Measurements from ENCODE around the gene SEMA3A. TPM values are rescaled to one million over a fixed set of nuclear protein-coding genes. Genes with fewer than 3 reads are reported as not detected.

Gene SEMA3A
- total and polyA plus RNA-seq, 2 donors (not counting 1 experiment from before 2014, with no cell fraction given) = 45.2 to 60.8 TPM

DNA sequence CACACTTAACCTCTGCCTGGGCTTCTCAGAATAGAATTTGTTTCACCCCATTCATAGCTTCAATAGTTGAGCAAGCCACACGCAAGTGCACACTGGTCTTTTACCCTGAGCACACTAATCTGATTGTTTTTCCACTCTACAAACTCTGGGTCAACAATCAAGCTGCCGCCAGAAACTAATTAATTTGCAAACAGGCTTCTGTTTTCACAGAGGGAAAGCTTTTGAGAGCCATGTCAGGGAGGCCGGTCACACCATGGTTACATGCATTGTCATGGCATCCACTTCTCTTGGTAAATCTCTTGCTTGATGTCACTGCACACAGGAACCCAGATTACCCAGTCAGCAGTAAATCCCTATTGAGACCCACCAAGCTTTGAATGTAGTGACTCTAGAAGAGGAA lies 154.2 kb downstream of the SEMA3A start:
- TF ChIP-seq, protein P1, sequence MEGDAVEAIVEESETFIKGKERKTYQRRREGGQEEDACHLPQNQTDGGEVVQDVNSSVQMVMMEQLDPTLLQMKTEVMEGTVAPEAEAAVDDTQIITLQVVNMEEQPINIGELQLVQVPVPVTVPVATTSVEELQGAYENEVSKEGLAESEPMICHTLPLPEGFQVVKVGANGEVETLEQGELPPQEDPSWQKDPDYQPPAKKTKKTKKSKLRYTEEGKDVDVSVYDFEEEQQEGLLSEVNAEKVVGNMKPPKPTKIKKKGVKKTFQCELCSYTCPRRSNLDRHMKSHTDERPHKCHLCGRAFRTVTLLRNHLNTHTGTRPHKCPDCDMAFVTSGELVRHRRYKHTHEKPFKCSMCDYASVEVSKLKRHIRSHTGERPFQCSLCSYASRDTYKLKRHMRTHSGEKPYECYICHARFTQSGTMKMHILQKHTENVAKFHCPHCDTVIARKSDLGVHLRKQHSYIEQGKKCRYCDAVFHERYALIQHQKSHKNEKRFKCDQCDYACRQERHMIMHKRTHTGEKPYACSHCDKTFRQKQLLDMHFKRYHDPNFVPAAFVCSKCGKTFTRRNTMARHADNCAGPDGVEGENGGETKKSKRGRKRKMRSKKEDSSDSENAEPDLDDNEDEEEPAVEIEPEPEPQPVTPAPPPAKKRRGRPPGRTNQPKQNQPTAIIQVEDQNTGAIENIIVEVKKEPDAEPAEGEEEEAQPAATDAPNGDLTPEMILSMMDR (conservative IDR thresholded peaks at IDR 0.05 in 1 of 2, IDR thresholded peaks at IDR 0.05 in 1 of 2; ENCODE audit: low read depth in 1 of 2, low read length in 2 of 2) = no peak
- TF ChIP-seq EZH2 (IDR thresholded peaks at IDR 0.05; ENCODE audit: low read length, missing control alignments) = no peak
- no peak overlapping the region for H3K9ac ChIP-seq (ENCODE audit: insufficient read depth, low read length)
- H3K79me2 ChIP-seq (ENCODE audit: control insufficient read depth, insufficient read depth, low read length) = no peaks in the 10 kb centered on the region
- no peak overlapping the region for H3K4me2 ChIP-seq (ENCODE audit: extremely low read depth, insufficient read depth, low read length)
- H3K9me3 ChIP-seq (ENCODE audit: control insufficient read depth, insufficient read depth, low read depth, low read length) = no peaks in the 10 kb centered on the region
- no peak overlapping the region for H2AFZ ChIP-seq (ENCODE audit: low read length)
- no peak for DNase-seq (ENCODE audit: low read depth in 2 of 2)
- no peak overlapping the region for H3K27ac ChIP-seq (ENCODE audit: insufficient read depth, low read length)
- H3K4me1 ChIP-seq (ENCODE audit: control insufficient read depth, extremely low read depth, insufficient read depth, low read length) = peaks cover 5% of the 10 kb centered on the region
- H3K4me3 ChIP-seq (replicated peaks in 1 of 4; ENCODE audit: control extremely low read depth in 1 of 4, insufficient read depth in 1 of 4, low read depth in 3 of 4, low read length in 4 of 4) = no peak overlapping the region
- H4K20me1 ChIP-seq (ENCODE audit: control insufficient read depth, extremely low read depth, insufficient read depth, low read length) = no peaks in the 10 kb centered on the region
- H3K27me3 ChIP-seq (ENCODE audit: control insufficient read depth, insufficient read depth, low read length) = no peaks in the 10 kb centered on the region
- no peaks in the 10 kb centered on the region for H3K36me3 ChIP-seq (ENCODE audit: control insufficient read depth, insufficient read depth, low read length)

DNA sequence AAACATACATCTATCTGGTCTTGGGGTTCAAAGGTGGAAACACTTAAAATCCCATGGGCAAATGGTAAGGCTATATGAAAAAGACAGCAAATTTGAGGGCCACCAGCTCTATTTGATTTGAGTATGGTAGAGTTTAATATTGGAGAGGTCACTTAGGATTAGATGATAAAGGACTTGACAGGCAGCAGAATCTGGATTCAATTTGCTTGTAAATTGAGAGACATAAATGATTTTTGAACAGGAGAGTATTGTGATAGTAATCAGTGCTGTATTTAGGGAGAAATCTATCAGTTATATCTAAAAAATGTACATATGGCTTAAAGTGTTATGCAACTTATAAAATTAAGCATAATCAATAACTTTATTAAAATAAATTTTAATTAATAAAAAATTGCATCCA lies 155.2 kb downstream of the SEMA3A start:
- TF ChIP-seq EZH2 (IDR thresholded peaks at IDR 0.05; ENCODE audit: low read length, missing control alignments) = no peak
- TF ChIP-seq, protein P1 (conservative IDR thresholded peaks at IDR 0.05 in 1 of 2, IDR thresholded peaks at IDR 0.05 in 1 of 2; ENCODE audit: low read depth in 1 of 2, low read length in 2 of 2) = no peak
- Histone ChIP-seq H3K27ac (ENCODE audit: insufficient read depth, low read length) (no peak overlapping the region), H2AFZ (ENCODE audit: low read length) (no peak overlapping the region), H3K9ac (ENCODE audit: insufficient read depth, low read length) (no peak overlapping the region), H3K36me3 (ENCODE audit: control insufficient read depth, insufficient read depth, low read length) (no peaks in the 10 kb centered on the region), H3K27me3 (ENCODE audit: control insufficient read depth, insufficient read depth, low read length) (no peaks in the 10 kb centered on the region), H3K4me2 (ENCODE audit: extremely low read depth, insufficient read depth, low read length) (no peak overlapping the region), H3K9me3 (ENCODE audit: control insufficient read depth, insufficient read depth, low read depth, low read length) (no peaks in the 10 kb centered on the region), H3K4me3 (replicated peaks in 1 of 4; ENCODE audit: control extremely low read depth in 1 of 4, insufficient read depth in 1 of 4, low read depth in 3 of 4, low read length in 4 of 4) (no peak overlapping the region), H4K20me1 (ENCODE audit: control insufficient read depth, extremely low read depth, insufficient read depth, low read length) (no peaks in the 10 kb centered on the region), H3K4me1 (ENCODE audit: control insufficient read depth, extremely low read depth, insufficient read depth, low read length) (peaks cover 5% of the 10 kb centered on the region), H3K79me2 (ENCODE audit: control insufficient read depth, insufficient read depth, low read length) (no peaks in the 10 kb centered on the region)
- DNase-seq (ENCODE audit: low read depth in 2 of 2) = no peak

DNA sequence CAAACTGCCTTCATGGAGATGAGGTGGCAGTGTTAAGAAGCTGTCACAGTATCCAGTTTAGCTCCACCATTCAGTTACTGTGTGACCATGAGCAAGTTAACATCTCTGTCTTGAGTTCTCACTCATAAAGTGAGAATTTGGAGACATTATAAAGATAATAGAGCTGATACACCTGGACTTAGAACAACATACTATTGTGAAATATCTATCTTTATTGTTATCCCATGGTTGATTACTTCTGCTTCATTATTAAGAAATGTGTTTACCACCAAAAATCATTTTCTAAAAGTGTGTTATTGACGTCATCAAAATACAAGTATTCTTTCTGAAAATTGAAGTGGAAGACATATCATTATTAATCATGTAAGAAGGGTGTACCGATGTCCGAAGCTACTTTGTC lies 166.9 kb downstream of the SEMA3A start:
- H2AFZ ChIP-seq (ENCODE audit: low read length) = no peak overlapping the region
- H3K4me2 ChIP-seq (ENCODE audit: extremely low read depth, insufficient read depth, low read length) = no peak overlapping the region
- H3K36me3 ChIP-seq (ENCODE audit: control insufficient read depth, insufficient read depth, low read length) = no peaks in the 10 kb centered on the region
- no peaks in the 10 kb centered on the region for H4K20me1 ChIP-seq (ENCODE audit: control insufficient read depth, extremely low read depth, insufficient read depth, low read length)
- no peak overlapping the region for H3K4me3 ChIP-seq (replicated peaks in 1 of 4; ENCODE audit: control extremely low read depth in 1 of 4, insufficient read depth in 1 of 4, low read depth in 3 of 4, low read length in 4 of 4)
- no peak for DNase-seq (ENCODE audit: low read depth in 2 of 2)
- TF ChIP-seq EZH2 (IDR thresholded peaks at IDR 0.05; ENCODE audit: low read length, missing control alignments) = no peak
- TF ChIP-seq, protein P1 (conservative IDR thresholded peaks at IDR 0.05 in 1 of 2, IDR thresholded peaks at IDR 0.05 in 1 of 2; ENCODE audit: low read depth in 1 of 2, low read length in 2 of 2) = no peak
- H3K9ac ChIP-seq (ENCODE audit: insufficient read depth, low read length) = no peak overlapping the region
- H3K27me3 ChIP-seq (ENCODE audit: control insufficient read depth, insufficient read depth, low read length) = no peaks in the 10 kb centered on the region
- H3K79me2 ChIP-seq (ENCODE audit: control insufficient read depth, insufficient read depth, low read length) = no peaks in the 10 kb centered on the region
- H3K27ac ChIP-seq (ENCODE audit: insufficient read depth, low read length) = no peak overlapping the region
- peaks cover 3% of the 10 kb centered on the region for H3K4me1 ChIP-seq (ENCODE audit: control insufficient read depth, extremely low read depth, insufficient read depth, low read length)
- H3K9me3 ChIP-seq (ENCODE audit: control insufficient read depth, insufficient read depth, low read depth, low read length) = no peaks in the 10 kb centered on the region
